ENCODE results near the gene SLX4.

The SLX4 gene

DNA sequence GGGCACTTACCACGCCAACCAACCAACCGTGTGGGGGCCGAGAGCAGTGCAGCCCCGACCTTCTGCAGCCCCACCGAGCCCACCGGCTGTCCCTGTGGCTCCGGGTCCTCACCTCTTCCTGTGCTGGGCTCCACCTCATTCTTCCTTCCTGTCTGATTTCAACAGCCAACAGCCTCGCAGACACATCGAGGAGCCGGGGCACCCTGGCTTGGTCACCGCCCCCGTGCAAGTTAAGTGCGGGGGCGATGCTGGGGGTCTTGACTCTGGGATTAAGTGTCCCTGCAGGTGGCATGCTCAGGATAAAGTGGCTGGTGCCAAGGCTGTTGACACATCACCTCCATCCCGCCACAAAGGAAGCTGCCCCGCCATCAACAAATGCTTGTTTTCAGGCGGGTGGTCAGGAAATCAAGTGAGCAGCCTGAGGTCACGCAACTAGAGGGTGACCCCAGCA is 34.1 kb downstream of the SLX4 start, which contains the start of gene NLRC3:
NLRC3 (minus strand) TSS at position 102 of the 451 bp plus-strand sequence. CDS start 12,367 bp downstream, outside the sequence.
- DNase-seq (ENCODE audit: low read depth), result peak; percentile 72
- TF ChIP-seq, protein P1, sequence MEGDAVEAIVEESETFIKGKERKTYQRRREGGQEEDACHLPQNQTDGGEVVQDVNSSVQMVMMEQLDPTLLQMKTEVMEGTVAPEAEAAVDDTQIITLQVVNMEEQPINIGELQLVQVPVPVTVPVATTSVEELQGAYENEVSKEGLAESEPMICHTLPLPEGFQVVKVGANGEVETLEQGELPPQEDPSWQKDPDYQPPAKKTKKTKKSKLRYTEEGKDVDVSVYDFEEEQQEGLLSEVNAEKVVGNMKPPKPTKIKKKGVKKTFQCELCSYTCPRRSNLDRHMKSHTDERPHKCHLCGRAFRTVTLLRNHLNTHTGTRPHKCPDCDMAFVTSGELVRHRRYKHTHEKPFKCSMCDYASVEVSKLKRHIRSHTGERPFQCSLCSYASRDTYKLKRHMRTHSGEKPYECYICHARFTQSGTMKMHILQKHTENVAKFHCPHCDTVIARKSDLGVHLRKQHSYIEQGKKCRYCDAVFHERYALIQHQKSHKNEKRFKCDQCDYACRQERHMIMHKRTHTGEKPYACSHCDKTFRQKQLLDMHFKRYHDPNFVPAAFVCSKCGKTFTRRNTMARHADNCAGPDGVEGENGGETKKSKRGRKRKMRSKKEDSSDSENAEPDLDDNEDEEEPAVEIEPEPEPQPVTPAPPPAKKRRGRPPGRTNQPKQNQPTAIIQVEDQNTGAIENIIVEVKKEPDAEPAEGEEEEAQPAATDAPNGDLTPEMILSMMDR (IDR thresholded peaks at IDR 0.05; ENCODE audit: insufficient read depth, low read depth, low read length, missing control alignments), result no peak
- peak within 1 kb of the TSS; percentile 79 for H3K4me3 ChIP-seq (ENCODE audit: low read depth, low read length)

DNA sequence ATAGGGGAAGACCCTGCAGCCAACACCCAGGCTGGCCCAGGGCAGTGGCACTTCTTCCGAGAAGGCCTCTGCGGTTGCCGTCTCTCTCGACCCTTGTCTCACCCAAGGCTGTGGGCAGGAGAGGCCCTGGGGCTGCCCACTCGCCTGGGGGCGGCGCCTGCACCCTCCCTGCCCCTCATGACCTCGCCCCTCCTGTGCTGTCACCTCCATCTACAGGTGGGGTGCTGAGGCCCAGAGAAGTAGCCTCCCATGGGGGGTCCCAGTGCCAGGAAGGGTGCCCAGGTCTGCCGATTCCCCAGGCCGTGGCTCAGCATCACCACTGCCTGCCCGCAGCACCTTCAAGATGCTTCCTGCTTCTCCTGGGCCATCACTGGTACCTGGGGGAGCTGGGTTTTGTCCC is 35.2 kb downstream of the SLX4 start:
- TF ChIP-seq, protein P1 (IDR thresholded peaks at IDR 0.05; ENCODE audit: insufficient read depth, low read depth, low read length, missing control alignments), result no peak
- peak; percentile 24 for DNase-seq (ENCODE audit: low read depth)
- peak overlapping the region; percentile 79 for H3K4me3 ChIP-seq (ENCODE audit: low read depth, low read length)

DNA sequence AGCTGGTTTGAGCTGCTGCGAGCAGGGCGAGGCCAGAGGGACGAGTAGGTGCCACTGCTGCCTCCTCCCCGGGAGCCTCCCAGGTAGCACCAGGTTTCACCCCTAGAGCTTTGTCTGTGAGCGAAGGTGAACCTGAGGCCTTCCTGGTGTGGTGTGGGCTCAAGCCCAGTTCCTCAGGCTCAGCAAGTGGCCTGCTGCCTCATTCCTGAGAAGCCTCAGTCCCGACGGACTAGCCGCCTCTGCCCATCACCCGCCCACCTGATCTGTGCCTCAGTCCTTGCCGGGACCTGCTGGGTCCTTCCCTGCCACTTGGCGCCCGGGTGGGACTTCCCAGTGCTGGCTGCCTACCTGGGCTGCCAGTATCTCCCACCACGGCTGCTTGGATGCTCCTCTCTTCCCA is 35.9 kb downstream of the SLX4 start:
- TF ChIP-seq, protein P1 (IDR thresholded peaks at IDR 0.05; ENCODE audit: insufficient read depth, low read depth, low read length, missing control alignments), result no peak
- no peak for DNase-seq (ENCODE audit: low read depth)
- peak overlapping the region; percentile 79 for H3K4me3 ChIP-seq (ENCODE audit: low read depth, low read length)

DNA sequence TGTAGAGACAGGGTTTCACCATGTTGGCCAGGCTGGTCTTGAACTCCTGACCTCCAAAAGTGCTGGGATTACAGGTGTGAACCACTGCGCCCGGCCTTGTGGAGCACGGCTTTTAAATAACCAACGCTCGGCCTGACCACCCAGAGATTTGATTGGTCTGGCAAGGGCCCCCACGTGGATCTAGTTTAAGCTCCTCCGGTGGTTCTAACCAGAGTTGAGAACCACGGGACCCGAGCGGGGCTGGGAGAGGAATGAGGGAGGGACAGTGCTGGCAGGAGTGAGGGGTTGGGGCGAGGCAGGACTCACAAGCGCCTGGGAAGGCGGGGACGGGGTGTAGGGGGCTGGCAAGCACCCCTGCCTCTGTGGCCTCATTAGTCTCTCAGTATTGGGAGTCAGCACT is 37.2 kb downstream of the SLX4 start:
- no peak overlapping the region for H3K4me3 ChIP-seq (ENCODE audit: low read depth, low read length)
- TF ChIP-seq, protein P1 (IDR thresholded peaks at IDR 0.05; ENCODE audit: insufficient read depth, low read depth, low read length, missing control alignments), result no peak
- no peak for DNase-seq (ENCODE audit: low read depth)

DNA sequence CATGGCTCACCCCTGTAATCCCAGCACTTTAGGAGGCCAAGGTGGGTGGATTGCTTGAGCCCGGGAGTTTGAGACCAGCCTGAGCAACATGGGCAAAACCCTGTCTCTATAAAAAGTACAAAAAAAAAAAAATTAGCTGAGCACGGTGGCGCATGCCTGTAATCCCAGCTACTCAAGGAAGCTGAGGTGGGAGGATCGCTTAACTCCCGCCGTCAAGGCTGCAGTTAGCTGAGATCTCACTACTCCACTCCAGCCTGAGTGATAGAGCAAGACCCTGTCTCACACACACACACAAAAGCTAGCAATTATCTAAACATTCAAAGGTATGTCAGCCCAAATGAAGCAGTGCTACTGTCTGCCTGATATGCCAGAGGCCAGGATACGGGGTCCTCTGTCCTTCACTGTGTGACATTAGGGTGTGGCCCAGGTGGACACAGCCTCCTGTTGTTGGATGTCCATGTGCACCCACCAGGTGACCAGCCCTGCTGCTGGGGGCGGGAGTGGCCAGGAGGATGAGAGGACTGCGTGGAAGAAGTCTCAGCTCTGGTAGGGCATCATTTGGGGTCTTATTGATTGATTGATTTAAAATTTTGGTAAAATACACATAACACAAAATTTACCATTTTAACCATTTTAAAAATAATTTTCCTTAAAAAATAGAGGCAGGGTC is 38.1 kb downstream of the SLX4 start:
- H3K4me3 ChIP-seq (ENCODE audit: low read depth, low read length), result no peak overlapping the region
- no peak for DNase-seq (ENCODE audit: low read depth)

DNA sequence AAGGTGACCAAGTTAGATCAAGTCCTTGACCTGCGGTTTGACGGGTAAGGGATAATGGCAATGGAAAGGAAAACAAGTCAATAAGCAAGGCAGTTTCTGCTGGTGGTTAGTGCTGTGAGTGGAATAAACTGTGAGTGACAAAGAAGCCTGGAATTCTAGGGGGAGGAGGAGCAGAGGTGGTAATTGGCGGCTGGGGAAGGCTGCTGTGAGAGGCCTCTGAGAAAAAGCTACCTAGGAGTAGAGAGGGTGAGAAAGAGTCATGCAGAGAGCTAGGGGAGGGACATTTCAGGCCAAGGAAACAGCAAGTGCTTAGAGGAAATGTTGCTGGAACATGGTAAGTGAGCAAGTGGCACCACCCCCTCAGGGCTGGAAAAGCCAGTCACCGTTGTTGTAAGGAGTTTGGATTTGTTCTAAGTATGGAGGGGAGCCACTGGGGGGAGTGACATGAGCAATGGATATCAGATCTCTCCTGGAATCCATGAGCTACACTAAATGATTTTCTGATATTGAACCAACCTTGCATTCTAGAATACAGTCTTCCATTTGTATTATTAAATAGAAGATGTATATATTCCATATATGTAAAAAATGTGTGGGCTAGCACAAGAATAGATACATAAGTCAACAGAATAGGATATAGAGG is 40.9 kb downstream of the SLX4 start:
- TF ChIP-seq, protein P1 (IDR thresholded peaks at IDR 0.05; ENCODE audit: insufficient read depth, low read depth, low read length, missing control alignments), result no peak
- DNase-seq (ENCODE audit: low read depth), result no peak
- H3K4me3 ChIP-seq (ENCODE audit: low read depth, low read length), result no peak overlapping the region

More for the DNA sequence above, 38.1 kb downstream of the SLX4 start:
- TF ChIP-seq, protein P1 (IDR thresholded peaks at IDR 0.05; ENCODE audit: insufficient read depth, low read depth, low read length, missing control alignments), result no peak
